Right ventricle myocardium superior (tissue), 1 donor: ENCODE results near the gene TUBA3E. TPM values are rescaled to one million over a fixed set of nuclear protein-coding genes. Genes with fewer than 3 reads are reported as not detected.
"Not testable (repeated sequence)": the region's sequence is repeated elsewhere in the genome, so short reads cannot be mapped to it uniquely, and the experiment has no call there.

Source experiments
- ATAC-seq: fragments of 200-7000 bp; cut with Tn5 transposase; one replicate; pipeline ENCODE4 v1.9.1; 2020; ENCODE audit warnings: mild to moderate bottlenecking; ENCODE audit not compliant: poor library complexity
- DNase-seq: peaks from one replicate; pipeline ENCODE4 v3.0.0-alpha.2; 2020
- intact Hi-C: fragments of 100-400 bp; cut with DNase I; formaldehyde crosslinking; loops from one replicate; pipeline ENCODE4 v1.11.2; 2022
- total RNA-seq: library from RNA; stranded (reverse); fragmentation: NEBNext Ultra II Directional; extraction: Animal tissue kit (Norgen Biotek cat#: 25700); gene quantifications from one replicate; pipeline ENCODE4 v1.2.1, GENCODE V29; 2021
- donor health status: DM: no; HTN: yes; CAD: no; lungs with severe emphysema.

TUBA3E gene
- total RNA-seq, 1 donor from 2014 or later = 69.5 TPM

GRCh38 chr2:130154773-130155765, 43.2 kb downstream of the TUBA3E start:
- no peak for DNase-seq
- no peak for ATAC-seq
- intact Hi-C loops = loop anchor here (5.0 kb wide), 1 partner anchor 177 kb away; no protein-coding TSS in a partner anchor

DNA sequence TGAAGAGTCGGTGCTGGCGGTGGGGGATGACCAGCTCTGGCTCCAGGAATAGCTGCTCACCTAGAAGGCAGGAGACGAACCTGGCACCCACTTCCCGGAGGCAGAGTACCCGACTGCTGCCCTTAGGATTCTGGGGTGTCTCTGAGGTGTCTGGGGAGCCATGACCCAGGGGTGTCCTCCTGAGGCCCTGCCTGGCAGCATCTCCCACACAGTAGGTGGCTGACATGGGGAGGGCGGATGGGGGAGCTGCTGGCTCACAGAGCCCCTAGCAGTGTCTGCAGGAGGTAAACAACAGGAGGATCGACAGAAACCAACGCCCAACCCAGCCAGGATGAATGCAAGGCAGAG, 43.8 kb downstream of the TUBA3E start:
- DNase-seq, ATAC-seq, intact Hi-C loops: not testable (repeated sequence)

DNA sequence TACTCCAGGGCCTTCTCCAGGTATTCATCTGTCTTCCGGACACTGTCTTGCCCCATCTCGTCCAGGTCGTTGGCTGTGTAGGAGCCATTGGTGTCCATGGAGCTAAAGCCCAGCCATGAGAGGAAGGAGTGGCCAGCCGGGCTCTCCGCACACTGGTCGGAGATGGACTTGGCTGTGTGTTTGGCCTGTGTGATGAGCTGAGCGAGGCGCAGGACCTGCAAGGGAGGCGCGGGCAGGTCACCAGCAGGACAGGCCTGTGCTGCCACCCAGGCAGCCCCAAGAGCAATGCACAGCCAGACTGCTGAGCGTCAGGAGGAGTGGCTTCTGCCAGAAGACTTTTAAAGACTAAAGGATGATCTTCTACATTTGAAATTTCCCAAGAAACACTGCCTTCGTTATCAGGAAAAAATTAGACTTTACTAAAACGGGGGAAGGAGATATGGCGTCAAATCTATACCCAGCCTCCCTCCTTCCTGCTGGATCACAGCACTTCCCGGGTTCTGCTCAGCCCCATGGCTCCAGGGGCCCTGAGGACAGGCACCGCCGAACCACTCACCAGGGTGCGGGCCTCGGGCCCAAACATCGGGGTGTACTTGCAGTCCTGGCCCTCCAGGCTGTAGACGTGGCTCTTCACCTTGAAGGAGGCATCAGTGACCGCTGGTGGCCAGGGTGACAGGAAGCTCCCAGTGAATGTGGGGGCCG, 44.4 kb downstream of the TUBA3E start:
- ATAC-seq, DNase-seq, intact Hi-C loops: not testable (repeated sequence)

- ATAC-seq (no peak), DNase-seq (peak; percentile 24)
- intact Hi-C loops = no loop called here
These were observed 45.2 kb downstream of the TUBA3E start for GRCh38 chr2:130152816-130153595.

DNA sequence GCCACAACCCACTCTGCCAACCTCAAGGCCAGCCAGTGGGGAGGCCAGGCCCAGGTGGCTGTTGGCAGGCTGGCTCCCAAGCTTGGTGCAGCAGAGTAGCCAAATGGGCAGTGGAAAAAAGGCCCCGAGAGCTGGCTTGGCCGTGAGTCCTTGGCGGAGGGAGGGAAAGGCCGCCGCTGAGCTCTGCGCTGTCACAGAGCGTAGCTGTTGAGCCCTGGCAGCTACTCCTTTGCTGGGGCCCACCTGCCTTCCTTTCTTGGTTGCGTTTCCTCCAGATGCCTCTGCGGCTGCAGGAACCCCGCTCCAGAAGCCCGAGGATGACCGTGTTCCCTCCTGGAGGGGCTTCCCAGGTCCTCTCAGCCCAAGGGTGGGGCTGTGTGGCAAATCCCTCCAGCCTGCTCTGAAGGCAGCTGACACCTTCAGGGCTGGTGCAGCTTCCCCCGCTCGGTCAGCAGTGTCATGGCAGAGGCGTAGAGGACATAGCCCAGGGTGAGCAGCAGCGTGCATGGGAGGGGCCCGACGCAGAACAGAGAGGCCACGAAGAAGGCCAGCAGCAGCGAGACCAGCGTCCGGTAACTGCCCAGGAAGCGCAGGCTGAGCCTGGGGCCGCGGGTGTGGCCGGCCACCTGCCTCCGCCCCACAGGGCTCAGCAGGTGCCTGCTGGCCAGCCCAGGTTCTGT, 46.0 kb downstream of the TUBA3E start:
- ATAC-seq, intact Hi-C loops: not testable (repeated sequence)
- DNase-seq = peak; percentile 33

DNA sequence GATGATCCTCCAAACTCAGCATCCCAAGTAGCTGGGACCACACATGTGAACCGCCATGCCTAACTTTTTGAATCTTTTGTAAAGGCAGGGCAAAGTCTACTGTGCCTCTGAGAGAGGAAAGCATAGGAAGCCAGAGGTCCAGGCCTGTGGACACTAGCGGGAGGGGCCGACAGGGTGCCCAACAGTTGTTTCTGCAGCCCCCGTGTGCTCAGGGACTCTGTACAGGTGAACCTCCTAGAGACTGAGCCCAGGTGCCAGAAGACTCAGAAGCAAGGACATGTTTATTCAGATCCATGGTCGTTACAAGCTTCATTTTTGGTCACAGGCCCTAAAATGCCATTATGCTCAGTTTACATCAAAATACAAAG, 47.1 kb downstream of the TUBA3E start:
- DNase-seq, intact Hi-C loops, ATAC-seq: not testable (repeated sequence)

GRCh38 chr2:130150181-130151144, 47.8 kb downstream of the TUBA3E start:
- DNase-seq (peak; percentile 23), ATAC-seq (no peak)
- intact Hi-C loops = no loop called here

DNA sequence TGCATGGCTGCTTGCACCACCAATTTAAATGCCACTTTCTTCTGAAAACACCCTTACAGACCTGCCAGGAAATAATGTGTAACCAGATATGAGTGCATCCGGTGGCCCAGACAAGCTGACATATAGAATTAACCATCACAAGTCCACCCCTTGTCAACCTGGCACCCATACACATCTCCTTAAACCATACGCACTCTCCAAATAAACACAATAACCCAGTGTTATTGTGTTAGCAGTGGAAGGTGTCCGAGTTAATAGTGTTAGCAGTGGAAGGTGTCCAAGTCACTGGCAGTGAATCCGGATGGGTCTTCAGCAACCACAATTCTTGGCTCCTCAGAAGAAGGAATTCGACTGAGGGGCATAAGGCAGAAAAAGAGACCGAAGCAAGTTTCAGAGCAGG, 49.7 kb downstream of the TUBA3E start:
- intact Hi-C loops, DNase-seq, ATAC-seq: not testable (repeated sequence)

DNA sequence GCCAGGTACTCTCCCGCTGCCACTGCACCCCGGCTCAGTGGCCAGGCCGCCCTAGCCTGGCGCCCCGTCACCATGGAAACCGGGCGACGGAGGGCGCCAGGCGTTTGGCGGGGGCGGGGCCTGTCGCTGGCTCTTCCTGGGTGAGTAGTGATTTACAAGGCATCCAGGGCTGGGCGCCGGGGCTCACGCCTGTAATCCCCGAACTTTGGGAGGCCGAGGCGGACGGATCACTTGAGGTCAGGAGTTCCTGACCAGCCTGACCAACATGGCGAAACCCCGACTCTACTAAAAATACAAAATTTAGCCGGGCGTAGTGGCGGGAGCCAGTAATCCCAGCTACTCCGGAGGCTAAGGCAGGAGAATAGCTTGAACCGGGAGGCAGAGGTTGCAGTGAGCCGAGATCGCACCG, 53.2 kb downstream of the TUBA3E start, which contains the start of gene CCDC74B:
Gene CCDC74B, minus strand, starts transcription at position 107 of the 409 bp plus-strand sequence. CDS start 116 bp downstream, outside the sequence.
- intact Hi-C loops = not testable (repeated sequence)
- DNase-seq (peak; percentile 72), ATAC-seq (peak; percentile 91)

GRCh38 chr2:130143266-130144039, 54.8 kb downstream of the TUBA3E start:
- ATAC-seq, DNase-seq, intact Hi-C loops: not testable (repeated sequence)

DNA sequence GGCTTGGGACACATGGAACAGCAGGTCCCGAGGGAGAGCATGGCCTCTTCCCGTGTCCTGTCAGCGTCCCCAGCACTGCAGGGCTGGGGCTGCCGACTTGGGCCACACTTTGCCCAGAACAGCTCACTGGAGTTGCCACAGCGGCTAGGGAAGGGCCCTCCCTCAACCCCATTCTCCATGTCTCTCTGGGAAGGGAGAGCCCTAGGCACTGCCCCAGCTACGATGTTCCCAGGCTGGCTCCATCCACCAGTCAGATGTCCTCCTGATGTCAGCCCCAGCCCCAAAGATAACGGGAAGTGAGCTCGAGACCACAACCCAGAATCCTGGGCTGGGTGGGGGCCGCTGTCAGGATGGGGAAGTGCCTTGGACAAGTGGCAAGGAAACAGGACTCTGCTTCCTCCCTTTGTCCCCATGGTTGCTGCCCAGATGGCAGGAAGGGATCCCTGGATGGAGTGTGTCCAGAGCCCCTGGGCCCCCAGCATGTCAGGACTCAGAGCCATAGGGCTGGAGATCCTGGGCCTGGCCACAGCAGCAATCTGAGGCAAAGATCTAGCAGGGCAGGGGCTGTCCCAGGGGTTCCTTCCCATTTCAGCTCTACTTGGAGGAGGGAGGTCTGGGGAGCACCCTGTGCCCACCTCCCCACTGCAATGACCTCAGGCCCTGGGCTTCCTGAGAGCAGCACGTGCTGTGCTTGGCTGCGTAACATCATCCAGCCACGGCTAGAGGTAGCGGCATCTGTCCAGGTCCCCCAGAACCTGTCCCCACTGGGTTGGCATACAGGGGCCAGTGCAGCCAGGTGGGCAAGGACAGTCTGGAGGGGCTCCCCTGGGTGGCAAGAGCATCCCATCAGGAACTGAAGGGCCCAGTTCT, 55.6 kb downstream of the TUBA3E start:
- intact Hi-C loops, ATAC-seq, DNase-seq: not testable (repeated sequence)

Other genes starting within 250 kb of the TUBA3E start
- 0.22 TPM for gene RAB6C, start 218.8 kb downstream of the TUBA3E start, total RNA-seq
- gene POTEF, start 69.2 kb downstream of the TUBA3E start, total RNA-seq = not detected
- gene CCDC74B, start 53.3 kb downstream of the TUBA3E start, total RNA-seq = 0.38 TPM
- gene SMPD4, start 16.8 kb downstream of the TUBA3E start, total RNA-seq = 28.2 TPM
- gene MZT2B, start 16.2 kb downstream of the TUBA3E start, total RNA-seq = 554 TPM
- 60.2 TPM for gene IMP4, start 144.5 kb upstream of the TUBA3E start, total RNA-seq
- gene PTPN18, start 157.6 kb upstream of the TUBA3E start, total RNA-seq = 15.7 TPM